HG03159 (cell line): Measurements from ENCODE around the gene FANCB.

Source experiments
- ATAC-seq: cut with Tn5 transposase; IDR thresholded peaks from one replicate; pipeline ENCODE4 v1.9.1; 2021; ENCODE audit warnings: mild to moderate bottlenecking, moderate library complexity; ENCODE audit not compliant: unreplicated experiment

The FANCB gene

DNA sequence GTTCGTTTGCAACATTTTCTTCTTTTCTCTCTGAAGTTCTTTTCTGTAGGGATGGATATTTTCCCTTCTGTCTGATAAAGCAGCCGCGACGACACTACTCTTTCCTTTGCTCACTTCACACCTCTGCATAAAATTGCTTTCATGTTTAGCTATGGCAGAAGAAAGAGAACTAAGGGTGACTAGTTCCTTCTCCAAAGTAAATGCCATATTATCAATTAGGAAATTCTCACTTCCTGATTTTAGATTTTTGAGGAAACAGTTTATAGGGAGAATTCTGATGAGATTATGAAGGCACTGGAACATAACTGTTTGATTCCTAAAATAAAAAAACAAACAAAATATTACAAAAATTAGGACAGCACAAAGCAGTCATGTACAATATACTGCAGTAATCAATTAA, 29.2 kb downstream of the FANCB start:
- ATAC-seq = no peak

DNA sequence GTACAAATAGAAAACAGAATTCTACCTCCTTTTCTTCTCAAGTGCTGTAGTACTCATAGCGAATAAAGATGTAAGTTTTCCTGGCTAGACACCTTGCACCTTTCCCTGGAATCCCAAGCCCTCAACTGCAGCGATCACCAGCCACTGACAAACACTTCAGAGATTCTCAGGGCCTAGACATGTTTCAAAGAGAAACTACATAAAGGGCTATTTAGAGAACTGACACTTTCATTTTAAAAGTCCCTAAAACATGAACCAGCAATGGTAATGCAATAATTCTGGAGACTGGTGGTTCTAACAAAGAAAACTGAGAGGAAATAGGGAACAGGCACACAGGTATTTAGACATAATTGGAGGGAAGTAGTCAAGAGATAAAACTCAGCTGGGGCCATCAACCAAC, 35.7 kb downstream of the FANCB start:
- no peak for ATAC-seq

DNA sequence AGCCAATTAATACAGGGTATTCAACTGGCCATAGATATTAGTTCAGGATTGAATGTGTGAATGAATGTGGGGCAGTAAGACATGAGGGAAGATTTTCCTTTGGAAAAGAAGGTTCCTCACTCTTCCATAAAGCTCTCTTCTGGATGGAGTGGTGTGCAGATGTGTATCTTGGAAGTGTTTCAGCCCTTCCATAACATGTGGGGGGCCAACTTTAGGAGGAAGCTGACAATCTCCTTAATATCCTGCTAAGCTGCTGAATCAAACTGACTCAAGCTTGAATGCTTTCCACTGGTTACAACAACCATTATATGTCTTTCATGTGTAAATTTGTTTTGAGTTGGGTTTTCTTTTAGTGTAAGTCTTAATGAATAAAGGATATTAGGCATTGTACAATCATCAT, 40.3 kb downstream of the FANCB start:
- ATAC-seq = no peak

- ATAC-seq = no peak
Measured at GRCh38 chrX:14832151-14832550, 40.7 kb downstream of the FANCB start.

- ATAC-seq = no peak
Measured at GRCh38 chrX:14829643-14830042, 43.2 kb downstream of the FANCB start.

DNA sequence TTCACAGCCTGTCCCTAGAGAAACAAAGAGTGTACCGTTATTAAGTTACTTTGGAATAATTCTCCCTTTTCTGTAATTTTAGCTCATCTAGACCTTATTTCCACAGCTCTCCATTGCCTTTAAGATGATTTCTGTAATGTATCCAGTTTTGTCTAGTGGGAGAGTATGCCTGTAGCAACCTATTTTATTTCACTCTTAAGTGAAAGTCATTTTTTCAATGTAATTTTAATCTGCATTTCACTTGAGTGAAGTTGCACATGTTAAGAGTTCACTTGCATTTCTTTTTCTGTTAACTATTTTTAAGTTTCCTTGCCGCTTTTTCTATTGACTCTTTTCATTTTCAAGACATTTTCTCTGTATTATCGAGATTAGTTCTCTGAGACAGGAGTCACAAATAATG, 46.5 kb downstream of the FANCB start:
- no peak for ATAC-seq

DNA sequence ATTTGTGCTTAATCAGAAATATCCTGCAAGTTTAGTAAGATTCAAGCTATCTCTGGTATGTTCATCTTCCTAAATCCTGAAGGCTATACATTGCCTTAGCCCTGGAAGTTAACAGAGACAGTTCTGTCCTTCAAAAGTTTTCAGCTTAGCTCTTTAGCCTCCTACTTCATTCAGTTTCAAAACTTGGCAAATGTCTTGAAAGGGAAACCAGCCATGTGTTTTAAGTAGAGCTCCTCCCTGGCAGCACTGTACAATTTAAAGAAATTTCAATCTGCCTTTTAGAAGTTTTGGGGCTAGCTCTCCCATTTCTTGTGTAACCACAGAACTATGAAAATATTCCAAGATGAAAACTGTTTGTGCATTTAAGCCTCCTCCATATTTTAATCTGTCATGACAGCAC, 47.0 kb downstream of the FANCB start:
- no peak for ATAC-seq

DNA sequence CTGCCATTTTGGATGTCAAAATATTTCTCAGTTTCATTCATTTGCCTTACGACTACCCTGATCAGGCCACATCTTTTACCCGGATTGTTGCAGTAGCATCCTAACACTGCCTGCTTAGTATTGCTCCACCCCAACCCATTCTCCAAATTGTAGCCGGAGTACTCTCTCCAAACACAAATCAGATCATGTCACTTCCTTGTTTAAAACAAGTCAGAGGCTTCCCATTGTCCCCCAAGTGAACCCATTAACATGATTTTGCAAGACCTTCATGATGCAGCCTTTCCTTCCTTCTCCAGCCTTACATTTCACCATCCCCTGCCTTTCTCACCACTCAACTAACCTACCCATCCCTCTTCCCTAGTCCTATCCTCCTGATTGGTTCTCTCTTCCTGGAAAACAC, 53.1 kb downstream of the FANCB start:
- ATAC-seq = no peak

- ATAC-seq = no peak
Measured at GRCh38 chrX:14817571-14817970, 55.3 kb downstream of the FANCB start.

DNA sequence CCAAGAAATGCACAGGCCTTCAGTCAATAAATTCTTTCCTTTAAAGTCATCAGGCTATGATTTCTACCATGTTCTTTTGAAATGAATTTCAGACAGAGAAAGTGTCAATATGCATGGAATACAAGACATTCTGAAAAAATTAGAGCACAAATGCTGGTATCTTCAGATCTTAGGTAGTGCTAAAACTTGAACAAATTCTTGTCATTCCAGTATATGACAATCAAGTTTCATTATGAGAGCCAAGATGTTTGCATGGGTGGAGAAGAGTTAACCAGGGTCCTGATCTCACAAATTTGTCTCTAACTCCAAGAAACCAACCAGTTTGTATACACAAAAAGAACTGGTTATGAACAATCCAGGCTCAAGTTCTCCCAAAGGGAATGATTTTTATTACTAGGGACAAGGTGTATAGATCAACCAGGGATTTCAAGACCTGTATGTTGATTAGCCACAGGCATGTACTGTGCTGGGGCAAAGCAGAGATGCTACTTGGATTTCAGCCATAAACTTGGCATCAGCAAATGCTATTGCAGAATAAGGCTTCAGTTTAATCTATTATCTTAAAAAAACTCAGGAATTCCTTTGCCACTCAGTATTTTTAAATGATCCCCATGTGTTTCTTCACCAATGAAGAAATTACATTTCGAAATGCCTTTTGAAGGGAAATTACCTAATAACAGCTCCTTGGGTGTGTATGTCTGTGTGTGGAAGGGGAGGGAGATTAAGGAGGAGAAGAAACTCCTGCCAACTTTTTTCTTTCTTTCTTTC, 69.7 kb downstream of the FANCB start:
- ATAC-seq = no peak

GRCh38 chrX:14801136-14801535, 71.7 kb downstream of the FANCB start:
- no peak for ATAC-seq

DNA sequence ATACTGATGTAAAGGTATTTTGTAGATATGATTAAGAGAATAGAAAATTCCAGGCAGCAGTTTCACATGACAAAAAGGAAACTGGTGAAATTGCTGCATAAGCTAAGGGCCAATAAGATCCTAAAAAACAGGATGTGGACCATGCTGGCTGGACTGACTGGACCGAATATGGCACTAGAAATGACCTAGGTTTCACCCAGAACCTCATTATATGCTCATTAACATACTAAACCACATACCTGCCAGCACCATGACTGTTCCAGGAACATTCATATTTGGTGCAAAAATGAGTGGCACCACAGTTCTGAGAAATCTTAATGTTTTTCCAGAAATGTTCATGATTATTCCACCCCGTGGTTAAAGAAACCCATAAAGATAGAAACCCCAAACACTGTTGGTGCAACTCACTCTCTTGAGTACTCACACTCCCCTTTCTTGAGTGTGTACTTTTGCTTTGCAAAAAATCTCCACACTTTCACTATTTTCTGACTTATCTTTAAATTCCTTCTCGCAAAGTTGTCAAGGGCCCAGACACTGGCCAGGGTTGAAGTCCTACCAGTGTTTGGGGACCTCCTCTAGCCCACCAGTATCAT, 74.0 kb downstream of the FANCB start:
- ATAC-seq = no peak
